Measurements from ENCODE around the gene SFN. TPM values are rescaled to one million over a fixed set of nuclear protein-coding genes. Genes with fewer than 3 reads are reported as not detected.
"Not testable (repeated sequence)": the region's sequence is repeated elsewhere in the genome, so short reads cannot be mapped to it uniquely, and the experiment has no call there.

The SFN gene
- total RNA-seq, 3 donors from 2014 or later (not counting 1 experiment from before 2014, with no cell fraction given): 0.66 to 1.3 TPM; not detected in 1

DNA sequence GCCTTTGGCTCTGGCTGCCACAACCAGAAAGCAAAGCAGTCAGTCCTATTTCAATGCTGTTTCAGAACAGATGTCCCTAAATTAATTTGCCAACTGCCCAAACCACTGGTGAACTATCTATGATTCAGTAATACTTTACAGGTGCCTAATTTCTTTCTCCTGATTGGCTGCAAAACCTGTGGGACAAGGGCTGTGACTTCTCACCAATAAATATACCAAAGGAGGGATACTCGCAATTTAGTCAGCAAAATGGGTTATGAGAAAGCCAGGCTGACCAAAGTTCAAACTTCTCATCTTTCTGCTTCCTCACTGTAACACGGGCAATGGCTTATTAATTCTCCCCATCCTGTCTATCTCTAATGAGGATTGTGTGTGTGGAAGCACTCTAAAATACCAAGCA, 14.4 kb downstream of the SFN start:
- no peak for DNase-seq
- 100% methylated on average over 1 of the region's 2 CpGs for WGBS (ENCODE audit: insufficient coverage)
- H3K4me3 Mint-ChIP-seq: no peak overlapping the region
- Histone ChIP-seq H3K27me3 (ENCODE audit: control insufficient read depth, insufficient read depth, low read length) (no peaks in the 10 kb centered on the region), H3K4me1 (ENCODE audit: control insufficient read depth, insufficient read depth, low read length) (no peaks in the 10 kb centered on the region), H3K4me3 (ENCODE audit: low read length) (no peak overlapping the region), H3K27ac (ENCODE audit: low read length) (no peak overlapping the region), H3K9me3 (ENCODE audit: control insufficient read depth, insufficient read depth, low read length) (no peaks in the 10 kb centered on the region), H3K36me3 (ENCODE audit: control insufficient read depth, insufficient read depth, low read length) (peaks cover 44% of the 10 kb centered on the region)
- TF ChIP-seq, protein P1, sequence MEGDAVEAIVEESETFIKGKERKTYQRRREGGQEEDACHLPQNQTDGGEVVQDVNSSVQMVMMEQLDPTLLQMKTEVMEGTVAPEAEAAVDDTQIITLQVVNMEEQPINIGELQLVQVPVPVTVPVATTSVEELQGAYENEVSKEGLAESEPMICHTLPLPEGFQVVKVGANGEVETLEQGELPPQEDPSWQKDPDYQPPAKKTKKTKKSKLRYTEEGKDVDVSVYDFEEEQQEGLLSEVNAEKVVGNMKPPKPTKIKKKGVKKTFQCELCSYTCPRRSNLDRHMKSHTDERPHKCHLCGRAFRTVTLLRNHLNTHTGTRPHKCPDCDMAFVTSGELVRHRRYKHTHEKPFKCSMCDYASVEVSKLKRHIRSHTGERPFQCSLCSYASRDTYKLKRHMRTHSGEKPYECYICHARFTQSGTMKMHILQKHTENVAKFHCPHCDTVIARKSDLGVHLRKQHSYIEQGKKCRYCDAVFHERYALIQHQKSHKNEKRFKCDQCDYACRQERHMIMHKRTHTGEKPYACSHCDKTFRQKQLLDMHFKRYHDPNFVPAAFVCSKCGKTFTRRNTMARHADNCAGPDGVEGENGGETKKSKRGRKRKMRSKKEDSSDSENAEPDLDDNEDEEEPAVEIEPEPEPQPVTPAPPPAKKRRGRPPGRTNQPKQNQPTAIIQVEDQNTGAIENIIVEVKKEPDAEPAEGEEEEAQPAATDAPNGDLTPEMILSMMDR (IDR thresholded peaks at IDR 0.05): no peak
- ATAC-seq: no peak
- H3K27me3 Mint-ChIP-seq (ENCODE audit: low read depth in 2 of 2): no peaks in the 10 kb centered on the region
- intact Hi-C loops (cut with micrococcal nuclease): no loop called here
- H3K27ac Mint-ChIP-seq: no peak overlapping the region
- H3K9me3 Mint-ChIP-seq: no peaks in the 10 kb centered on the region
- H3K36me3 Mint-ChIP-seq: no peaks in the 10 kb centered on the region
- H3K4me1 Mint-ChIP-seq: no peaks in the 10 kb centered on the region

DNA sequence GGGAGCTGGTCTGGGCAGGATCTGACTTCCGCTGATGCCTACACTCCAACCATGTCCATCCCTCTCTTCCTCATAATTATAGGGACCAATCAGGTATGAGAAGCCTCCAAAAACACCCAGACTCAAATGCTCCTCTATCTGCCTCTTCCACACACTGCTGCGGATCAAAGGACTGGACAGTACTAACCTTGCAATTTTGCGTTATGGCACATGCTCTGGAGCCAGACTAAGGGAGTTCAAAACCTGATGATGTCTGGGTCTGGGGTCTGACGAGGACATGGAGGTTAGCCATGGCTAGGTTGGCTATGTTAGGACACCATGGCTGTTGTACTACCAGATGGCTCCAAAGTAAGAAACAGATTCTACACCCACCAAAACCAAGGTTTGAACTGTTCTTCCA, 16.8 kb downstream of the SFN start:
- Histone ChIP-seq H3K4me3 (ENCODE audit: low read length) (no peak overlapping the region), H3K9me3 (ENCODE audit: control insufficient read depth, insufficient read depth, low read length) (no peaks in the 10 kb centered on the region), H3K27me3 (ENCODE audit: control insufficient read depth, insufficient read depth, low read length) (no peaks in the 10 kb centered on the region), H3K27ac (ENCODE audit: low read length) (no peak overlapping the region), H3K4me1 (ENCODE audit: control insufficient read depth, insufficient read depth, low read length) (no peaks in the 10 kb centered on the region), H3K36me3 (ENCODE audit: control insufficient read depth, insufficient read depth, low read length) (peaks cover 63% of the 10 kb centered on the region)
- intact Hi-C loops (cut with micrococcal nuclease): no loop called here
- H3K36me3 Mint-ChIP-seq: peaks cover 5% of the 10 kb centered on the region
- no peaks in the 10 kb centered on the region for H3K27me3 Mint-ChIP-seq (ENCODE audit: low read depth in 2 of 2)
- no peak overlapping the region for H3K27ac Mint-ChIP-seq
- TF ChIP-seq, protein P1 (IDR thresholded peaks at IDR 0.05): no peak
- H3K9me3 Mint-ChIP-seq: no peaks in the 10 kb centered on the region
- DNase-seq: no peak
- no peak for ATAC-seq
- 100% methylated on average over 3 of the region's 4 CpGs for WGBS (ENCODE audit: insufficient coverage)
- peaks cover 0 to 6% of the 10 kb centered on the region in 2 donors for H3K4me1 Mint-ChIP-seq
- H3K4me3 Mint-ChIP-seq: no peak overlapping the region

DNA sequence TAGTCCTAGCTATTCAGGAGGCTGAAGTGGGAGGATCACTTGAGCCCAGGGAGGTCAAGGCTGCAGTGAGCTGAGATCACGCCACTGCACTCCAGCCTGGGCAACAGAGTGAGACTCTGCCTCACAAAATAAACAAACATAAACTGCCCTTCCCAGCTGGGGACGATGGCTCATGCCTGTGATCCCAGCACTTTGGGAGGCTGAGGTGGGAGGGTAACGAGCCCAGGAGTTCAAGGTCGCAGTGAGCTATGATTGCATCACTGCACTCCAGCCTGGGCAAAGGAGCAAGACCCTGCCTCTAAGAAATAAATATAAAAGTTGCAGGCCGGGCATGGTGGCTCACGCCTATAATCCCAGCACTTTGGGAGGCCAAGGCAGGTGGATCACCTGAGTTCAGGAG, 18.7 kb downstream of the SFN start:
- intact Hi-C loops (cut with micrococcal nuclease); H3K4me1 ChIP-seq (ENCODE audit: control insufficient read depth, insufficient read depth, low read length); DNase-seq; H3K4me1 Mint-ChIP-seq; H3K4me3 ChIP-seq (ENCODE audit: low read length); H3K27me3 ChIP-seq (ENCODE audit: control insufficient read depth, insufficient read depth, low read length); H3K4me3 Mint-ChIP-seq; H3K27ac Mint-ChIP-seq; H3K9me3 ChIP-seq (ENCODE audit: control insufficient read depth, insufficient read depth, low read length); H3K27me3 Mint-ChIP-seq (ENCODE audit: low read depth in 2 of 2); ATAC-seq; H3K27ac ChIP-seq (ENCODE audit: low read length); H3K9me3 Mint-ChIP-seq: not testable (repeated sequence)
- H3K36me3 Mint-ChIP-seq: peaks cover 11% of the 10 kb centered on the region
- H3K36me3 ChIP-seq (ENCODE audit: control insufficient read depth, insufficient read depth, low read length): peaks cover 70% of the 10 kb centered on the region
- WGBS (ENCODE audit: insufficient coverage): 97% methylated on average over 6 of the region's 6 CpGs

DNA sequence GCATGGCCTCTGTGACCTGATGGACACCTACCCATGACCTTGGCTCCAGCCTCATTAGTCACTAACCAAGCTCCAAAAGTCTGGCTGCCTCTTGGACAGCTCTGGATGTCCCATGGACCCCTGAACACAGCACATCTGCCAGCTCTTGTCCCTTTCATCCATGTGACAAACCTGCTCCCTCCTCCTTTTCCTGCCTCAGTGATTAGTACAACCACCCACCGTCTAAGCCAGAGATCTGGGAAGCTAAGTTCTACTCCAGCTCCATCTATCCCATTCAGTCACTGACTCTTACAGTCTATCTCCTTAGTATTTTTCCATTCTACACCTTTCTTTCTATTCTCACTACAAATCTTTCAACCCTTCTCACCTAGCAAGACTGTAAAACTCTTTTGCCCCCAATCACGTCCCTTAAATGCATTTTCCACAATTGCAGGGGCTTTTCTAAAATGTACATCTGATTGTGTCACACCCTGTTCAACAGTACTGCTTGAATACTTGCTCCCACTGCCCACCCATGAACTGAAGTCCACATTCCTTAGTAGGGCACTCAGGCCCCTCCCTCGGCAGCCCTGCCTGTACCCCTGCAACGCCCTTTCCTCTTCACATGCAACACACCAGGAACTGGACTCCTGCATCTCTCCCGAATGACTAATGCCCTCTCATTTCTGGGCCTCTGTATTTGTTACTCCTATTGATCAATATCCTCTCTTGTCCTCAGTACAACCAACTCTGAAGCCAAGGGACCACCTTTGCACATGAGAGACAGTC, 19.9 kb downstream of the SFN start:
- 98% methylated on average over 5 of the region's 5 CpGs for WGBS (ENCODE audit: insufficient coverage)
- intact Hi-C loops (cut with micrococcal nuclease): no loop called here
- Histone ChIP-seq H3K4me1 (ENCODE audit: control insufficient read depth, insufficient read depth, low read length) (no peaks in the 10 kb centered on the region), H3K27ac (ENCODE audit: low read length) (no peak overlapping the region), H3K9me3 (ENCODE audit: control insufficient read depth, insufficient read depth, low read length) (no peaks in the 10 kb centered on the region), H3K4me3 (ENCODE audit: low read length) (no peak overlapping the region), H3K27me3 (ENCODE audit: control insufficient read depth, insufficient read depth, low read length) (no peaks in the 10 kb centered on the region), H3K36me3 (ENCODE audit: control insufficient read depth, insufficient read depth, low read length) (peaks cover 74% of the 10 kb centered on the region)
- ATAC-seq (no peak), DNase-seq (no peak)
- peaks cover 11% of the 10 kb centered on the region for H3K36me3 Mint-ChIP-seq
- no peaks in the 10 kb centered on the region for H3K9me3 Mint-ChIP-seq
- no peak overlapping the region for H3K27ac Mint-ChIP-seq
- peaks cover 0 to 6% of the 10 kb centered on the region in 2 donors for H3K4me1 Mint-ChIP-seq
- no peak overlapping the region for H3K4me3 Mint-ChIP-seq
- TF ChIP-seq, protein P1 (IDR thresholded peaks at IDR 0.05): no peak
- no peaks in the 10 kb centered on the region for H3K27me3 Mint-ChIP-seq (ENCODE audit: low read depth in 2 of 2)
